Measurements from ENCODE around the gene PSMC5. TPM values are rescaled to one million over a fixed set of nuclear protein-coding genes. Genes with fewer than 3 reads are reported as not detected.

Gene PSMC5
- polyA plus RNA-seq, 1 donor from 2014 or later: 69.5 TPM

DNA sequence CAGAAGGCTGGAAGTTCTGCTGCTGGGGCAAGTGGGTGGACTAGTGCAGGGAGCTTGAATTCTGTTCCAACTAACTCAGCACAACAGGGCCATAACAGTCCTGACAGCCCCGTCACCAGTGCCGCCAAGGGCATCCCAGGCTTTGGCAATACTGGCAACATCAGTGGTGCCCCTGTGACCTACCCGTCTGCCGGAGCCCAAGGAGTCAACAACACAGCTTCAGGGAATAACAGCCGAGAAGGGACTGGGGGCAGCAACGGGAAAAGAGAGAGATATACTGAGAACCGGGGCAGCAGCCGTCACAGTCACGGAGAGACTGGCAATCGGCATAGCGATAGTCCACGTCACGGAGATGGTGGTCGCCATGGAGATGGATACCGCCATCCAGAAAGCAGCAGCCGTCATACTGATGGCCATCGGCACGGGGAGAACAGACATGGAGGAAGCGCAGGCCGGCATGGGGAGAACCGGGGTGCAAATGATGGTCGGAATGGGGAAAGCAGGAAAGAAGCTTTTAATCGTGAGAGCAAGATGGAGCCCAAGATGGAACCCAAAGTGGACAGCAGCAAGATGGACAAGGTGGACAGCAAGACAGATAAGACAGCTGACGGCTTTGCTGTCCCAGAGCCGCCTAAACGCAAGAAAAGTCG, 9.4 kb upstream of the PSMC5 start:
- H3F3A ChIP-seq (ENCODE audit: insufficient read depth, low read length, poor library complexity, severe bottlenecking): no peaks in the 10 kb centered on the region
- no peak overlapping the region for H3K27ac ChIP-seq (ENCODE audit: low read length)
- H3K9me3 ChIP-seq (ENCODE audit: low read length): no peaks in the 10 kb centered on the region
- no peak overlapping the region for H3K4me3 ChIP-seq (ENCODE audit: low read length)
- TF ChIP-seq SMC3 (conservative IDR thresholded peaks at IDR 0.05; ENCODE audit: poor library complexity) (no peak), POLR2AphosphoS5 (IDR thresholded peaks at IDR 0.05) (no peak), TAF1 (IDR thresholded peaks at IDR 0.05; ENCODE audit: low read depth) (no peak), RAD21 (conservative IDR thresholded peaks at IDR 0.05) (no peak), EZH2 (IDR thresholded peaks at IDR 0.05; ENCODE audit: borderline replicate concordance, insufficient read depth, low read length, poor library complexity, severe bottlenecking) (no peak), EP300 (conservative IDR thresholded peaks at IDR 0.05; ENCODE audit: poor library complexity, severe bottlenecking) (no peak), MXI1 (conservative IDR thresholded peaks at IDR 0.05; ENCODE audit: poor library complexity, severe bottlenecking) (no peak)
- TF ChIP-seq, protein P1, sequence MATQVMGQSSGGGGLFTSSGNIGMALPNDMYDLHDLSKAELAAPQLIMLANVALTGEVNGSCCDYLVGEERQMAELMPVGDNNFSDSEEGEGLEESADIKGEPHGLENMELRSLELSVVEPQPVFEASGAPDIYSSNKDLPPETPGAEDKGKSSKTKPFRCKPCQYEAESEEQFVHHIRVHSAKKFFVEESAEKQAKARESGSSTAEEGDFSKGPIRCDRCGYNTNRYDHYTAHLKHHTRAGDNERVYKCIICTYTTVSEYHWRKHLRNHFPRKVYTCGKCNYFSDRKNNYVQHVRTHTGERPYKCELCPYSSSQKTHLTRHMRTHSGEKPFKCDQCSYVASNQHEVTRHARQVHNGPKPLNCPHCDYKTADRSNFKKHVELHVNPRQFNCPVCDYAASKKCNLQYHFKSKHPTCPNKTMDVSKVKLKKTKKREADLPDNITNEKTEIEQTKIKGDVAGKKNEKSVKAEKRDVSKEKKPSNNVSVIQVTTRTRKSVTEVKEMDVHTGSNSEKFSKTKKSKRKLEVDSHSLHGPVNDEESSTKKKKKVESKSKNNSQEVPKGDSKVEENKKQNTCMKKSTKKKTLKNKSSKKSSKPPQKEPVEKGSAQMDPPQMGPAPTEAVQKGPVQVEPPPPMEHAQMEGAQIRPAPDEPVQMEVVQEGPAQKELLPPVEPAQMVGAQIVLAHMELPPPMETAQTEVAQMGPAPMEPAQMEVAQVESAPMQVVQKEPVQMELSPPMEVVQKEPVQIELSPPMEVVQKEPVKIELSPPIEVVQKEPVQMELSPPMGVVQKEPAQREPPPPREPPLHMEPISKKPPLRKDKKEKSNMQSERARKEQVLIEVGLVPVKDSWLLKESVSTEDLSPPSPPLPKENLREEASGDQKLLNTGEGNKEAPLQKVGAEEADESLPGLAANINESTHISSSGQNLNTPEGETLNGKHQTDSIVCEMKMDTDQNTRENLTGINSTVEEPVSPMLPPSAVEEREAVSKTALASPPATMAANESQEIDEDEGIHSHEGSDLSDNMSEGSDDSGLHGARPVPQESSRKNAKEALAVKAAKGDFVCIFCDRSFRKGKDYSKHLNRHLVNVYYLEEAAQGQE (IDR thresholded peaks at IDR 0.05; ENCODE audit: borderline replicate concordance): no peak
- TF ChIP-seq, protein P2, sequence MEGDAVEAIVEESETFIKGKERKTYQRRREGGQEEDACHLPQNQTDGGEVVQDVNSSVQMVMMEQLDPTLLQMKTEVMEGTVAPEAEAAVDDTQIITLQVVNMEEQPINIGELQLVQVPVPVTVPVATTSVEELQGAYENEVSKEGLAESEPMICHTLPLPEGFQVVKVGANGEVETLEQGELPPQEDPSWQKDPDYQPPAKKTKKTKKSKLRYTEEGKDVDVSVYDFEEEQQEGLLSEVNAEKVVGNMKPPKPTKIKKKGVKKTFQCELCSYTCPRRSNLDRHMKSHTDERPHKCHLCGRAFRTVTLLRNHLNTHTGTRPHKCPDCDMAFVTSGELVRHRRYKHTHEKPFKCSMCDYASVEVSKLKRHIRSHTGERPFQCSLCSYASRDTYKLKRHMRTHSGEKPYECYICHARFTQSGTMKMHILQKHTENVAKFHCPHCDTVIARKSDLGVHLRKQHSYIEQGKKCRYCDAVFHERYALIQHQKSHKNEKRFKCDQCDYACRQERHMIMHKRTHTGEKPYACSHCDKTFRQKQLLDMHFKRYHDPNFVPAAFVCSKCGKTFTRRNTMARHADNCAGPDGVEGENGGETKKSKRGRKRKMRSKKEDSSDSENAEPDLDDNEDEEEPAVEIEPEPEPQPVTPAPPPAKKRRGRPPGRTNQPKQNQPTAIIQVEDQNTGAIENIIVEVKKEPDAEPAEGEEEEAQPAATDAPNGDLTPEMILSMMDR (IDR thresholded peaks at IDR 0.05; ENCODE audit: poor library complexity, severe bottlenecking): no peak
- no peaks in the 10 kb centered on the region for H3K27me3 ChIP-seq (ENCODE audit: insufficient read depth, low read depth, low read length)
- H3K79me2 ChIP-seq (replicated peaks; ENCODE audit: insufficient read depth, low read length): no peaks in the 10 kb centered on the region
- H3K4me2 ChIP-seq (ENCODE audit: low read length): no peak overlapping the region
- no peaks in the 10 kb centered on the region for H3K9me2 ChIP-seq (ENCODE audit: insufficient read depth, low read length)
- H3K9ac ChIP-seq (ENCODE audit: low read length): no peak overlapping the region
- H2AFZ ChIP-seq (ENCODE audit: low read depth, low read length): no peak overlapping the region
- H4K20me1 ChIP-seq (ENCODE audit: insufficient read depth): no peaks in the 10 kb centered on the region
- H3K36me3 ChIP-seq (ENCODE audit: insufficient read depth, low read length): peaks cover 31% of the 10 kb centered on the region

DNA sequence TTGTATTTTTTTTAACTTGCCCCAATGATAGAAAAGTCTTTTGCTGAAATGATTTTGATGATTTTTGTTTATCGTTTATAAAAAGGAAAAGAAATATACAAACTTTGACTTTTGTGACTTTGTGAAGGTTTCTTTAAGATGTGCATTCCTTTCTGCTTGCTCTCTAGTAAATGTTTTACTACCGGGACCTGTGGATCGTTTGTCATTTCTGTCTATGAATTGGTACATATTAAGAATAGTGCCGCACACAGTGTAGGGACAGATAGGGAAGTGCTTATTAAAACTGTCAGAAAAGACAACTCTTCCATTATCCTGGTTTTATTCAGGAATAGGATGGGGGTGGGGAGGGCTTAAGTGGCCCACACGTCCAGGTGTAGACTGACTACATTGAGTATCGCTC, 8.1 kb upstream of the PSMC5 start:
- H3K9ac ChIP-seq (ENCODE audit: low read length): no peak overlapping the region
- no peaks in the 10 kb centered on the region for H3F3A ChIP-seq (ENCODE audit: insufficient read depth, low read length, poor library complexity, severe bottlenecking)
- H3K27me3 ChIP-seq (ENCODE audit: insufficient read depth, low read depth, low read length): no peaks in the 10 kb centered on the region
- no peaks in the 10 kb centered on the region for H4K20me1 ChIP-seq (ENCODE audit: insufficient read depth)
- no peaks in the 10 kb centered on the region for H3K9me2 ChIP-seq (ENCODE audit: insufficient read depth, low read length)
- H3K79me2 ChIP-seq (replicated peaks; ENCODE audit: insufficient read depth, low read length): no peaks in the 10 kb centered on the region
- no peak overlapping the region for H2AFZ ChIP-seq (ENCODE audit: low read depth, low read length)
- TF ChIP-seq, protein P2 (IDR thresholded peaks at IDR 0.05; ENCODE audit: poor library complexity, severe bottlenecking): no peak
- TF ChIP-seq SMC3 (conservative IDR thresholded peaks at IDR 0.05; ENCODE audit: poor library complexity): no peak
- TF ChIP-seq EZH2 (IDR thresholded peaks at IDR 0.05; ENCODE audit: borderline replicate concordance, insufficient read depth, low read length, poor library complexity, severe bottlenecking): no peak
- peaks cover 31% of the 10 kb centered on the region for H3K36me3 ChIP-seq (ENCODE audit: insufficient read depth, low read length)
- H3K27ac ChIP-seq (ENCODE audit: low read length): no peak overlapping the region
- no peaks in the 10 kb centered on the region for H3K9me3 ChIP-seq (ENCODE audit: low read length)
- H3K4me2 ChIP-seq (ENCODE audit: low read length): no peak overlapping the region
- no peak overlapping the region for H3K4me3 ChIP-seq (ENCODE audit: low read length)
